ENCODE measurements around the gene NDUFA5.

Gene NDUFA5

DNA sequence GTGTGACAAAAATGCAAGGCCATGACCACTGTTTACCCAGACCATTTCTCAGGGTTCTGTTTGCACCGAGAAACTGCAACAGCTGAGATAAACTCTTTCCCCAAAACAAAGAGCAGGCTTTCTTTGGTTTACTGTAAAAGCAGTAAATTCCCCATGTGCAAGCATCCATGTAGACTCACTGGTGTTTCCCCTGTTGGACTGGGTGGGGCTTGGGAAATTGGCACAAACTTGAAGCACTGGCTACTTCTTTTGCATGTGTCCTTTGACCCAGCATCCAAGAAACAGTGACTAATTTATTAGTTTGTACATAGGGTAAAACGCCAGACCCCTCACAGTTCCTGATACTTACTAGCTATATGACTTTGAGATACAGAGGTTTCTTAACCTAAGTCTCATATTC, 35.6 kb downstream of the NDUFA5 start:
- DNase-seq (ENCODE audit: low read depth): peak; percentile 8
- no peak for TF ChIP-seq CTCF (conservative IDR thresholded peaks at IDR 0.05; ENCODE audit: control insufficient read depth, insufficient read depth, low read depth, low read length)
- H3K4me3 ChIP-seq (ENCODE audit: control insufficient read depth, low read depth, low read length): no peak overlapping the region

DNA sequence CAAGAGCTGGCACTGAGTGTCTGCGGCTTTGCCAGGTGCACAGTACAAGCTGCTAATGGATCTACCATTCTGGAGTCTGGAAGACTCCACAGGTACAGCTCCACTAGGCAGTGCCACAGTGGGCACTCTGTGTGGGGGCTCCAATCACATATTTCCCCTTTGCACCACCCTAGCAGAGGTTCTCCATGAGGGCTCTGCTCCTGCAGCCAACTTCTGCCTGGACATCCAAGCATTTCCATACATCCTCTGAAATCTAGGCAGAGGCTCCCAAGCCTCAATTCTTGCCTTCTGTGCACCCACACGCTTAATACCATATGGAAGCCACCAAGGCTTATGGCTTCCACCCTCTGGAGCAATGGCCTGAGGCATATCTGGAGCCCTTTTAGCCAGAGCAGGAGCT, 52.4 kb downstream of the NDUFA5 start:
- no peak for TF ChIP-seq CTCF (conservative IDR thresholded peaks at IDR 0.05; ENCODE audit: control insufficient read depth, insufficient read depth, low read depth, low read length)
- H3K4me3 ChIP-seq (ENCODE audit: control insufficient read depth, low read depth, low read length): no peak overlapping the region
- no peak for DNase-seq (ENCODE audit: low read depth)

DNA sequence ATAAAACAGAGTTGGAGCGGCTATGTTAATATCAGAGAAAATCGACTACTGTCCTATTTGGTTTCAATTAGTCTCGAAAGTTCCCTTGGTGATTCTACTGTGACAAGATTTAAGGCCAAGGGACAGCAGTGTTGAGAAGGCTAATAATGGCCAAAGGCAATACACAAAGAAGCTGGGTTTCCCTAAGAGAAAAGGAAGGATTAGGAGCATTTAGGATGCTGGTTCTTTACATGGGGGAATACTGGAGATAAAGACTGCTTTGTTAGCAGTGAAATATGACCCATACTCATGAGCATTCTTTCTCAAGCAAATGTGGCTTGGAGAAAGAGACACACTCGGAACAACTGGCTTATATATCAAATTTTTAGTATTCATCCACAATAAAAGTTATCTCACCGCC, 55.4 kb downstream of the NDUFA5 start:
- no peak overlapping the region for H3K4me3 ChIP-seq (ENCODE audit: control insufficient read depth, low read depth, low read length)
- DNase-seq (ENCODE audit: low read depth): no peak
- TF ChIP-seq CTCF (conservative IDR thresholded peaks at IDR 0.05; ENCODE audit: control insufficient read depth, insufficient read depth, low read depth, low read length): no peak

- TF ChIP-seq CTCF (conservative IDR thresholded peaks at IDR 0.05; ENCODE audit: control insufficient read depth, insufficient read depth, low read depth, low read length): no peak
- H3K4me3 ChIP-seq (ENCODE audit: control insufficient read depth, low read depth, low read length): no peak overlapping the region
- DNase-seq (ENCODE audit: low read depth): no peak
Observed at GRCh38 chr7:123500878-123501489, 56.6 kb downstream of the NDUFA5 start.

DNA sequence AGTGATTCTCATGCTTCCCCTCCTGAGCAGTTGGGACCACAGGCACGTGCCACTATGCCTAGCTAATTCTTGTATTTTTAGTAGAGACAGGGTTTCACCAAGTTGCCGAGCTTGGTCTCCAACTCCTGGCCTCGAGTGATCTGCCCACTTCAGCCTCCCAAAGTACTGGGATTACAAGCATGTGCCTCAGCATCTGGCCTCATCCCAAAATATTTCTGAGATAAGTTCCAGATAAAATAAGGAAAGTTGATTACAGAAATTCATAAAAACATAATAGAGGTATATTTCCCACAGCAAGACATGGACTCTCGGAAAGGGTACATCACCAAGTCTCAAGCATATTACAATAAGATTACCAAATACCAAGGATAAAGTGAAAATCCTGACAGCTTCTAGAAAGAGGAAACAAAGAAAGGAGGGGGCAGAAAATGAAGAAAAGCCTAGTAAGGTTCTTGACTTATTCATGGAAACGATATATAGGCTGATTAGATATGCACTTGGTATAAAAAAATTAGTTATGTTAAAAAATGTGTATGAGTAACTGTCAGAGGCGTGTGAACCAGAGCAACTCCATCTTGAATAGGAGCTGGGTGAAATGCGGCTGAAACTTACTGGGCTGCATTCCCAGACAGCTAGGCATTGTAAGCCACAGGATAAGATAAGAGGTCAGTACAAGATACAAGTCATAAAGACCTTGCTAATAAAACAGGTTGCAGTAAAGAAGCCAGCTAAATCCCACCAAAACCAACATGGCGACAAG, 58.2 kb downstream of the NDUFA5 start:
- no peak overlapping the region for H3K4me3 ChIP-seq (ENCODE audit: control insufficient read depth, low read depth, low read length)
- TF ChIP-seq CTCF (conservative IDR thresholded peaks at IDR 0.05; ENCODE audit: control insufficient read depth, insufficient read depth, low read depth, low read length): no peak
- DNase-seq (ENCODE audit: low read depth): no peak

DNA sequence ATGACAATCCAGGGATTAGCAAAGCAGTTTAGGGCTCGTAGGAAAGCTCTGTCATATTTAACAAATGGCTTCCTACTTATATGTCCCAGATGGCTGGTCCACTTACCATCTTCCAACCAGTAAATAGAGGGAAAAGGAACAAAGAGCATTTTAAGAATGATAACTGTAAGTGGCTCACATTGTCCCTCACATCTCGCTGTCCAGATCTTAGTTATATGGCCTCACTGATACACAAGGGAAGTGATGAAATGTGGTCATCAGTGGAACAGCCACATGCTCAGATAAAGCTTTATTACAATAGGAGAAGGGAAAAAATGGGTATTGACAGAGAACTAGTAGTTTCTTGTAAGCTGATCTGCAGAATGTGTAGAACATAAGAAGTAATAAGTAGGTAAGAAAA, 59.0 kb downstream of the NDUFA5 start:
- H3K4me3 ChIP-seq (ENCODE audit: control insufficient read depth, low read depth, low read length): no peak overlapping the region
- DNase-seq (ENCODE audit: low read depth): no peak
- no peak for TF ChIP-seq CTCF (conservative IDR thresholded peaks at IDR 0.05; ENCODE audit: control insufficient read depth, insufficient read depth, low read depth, low read length)
